HG02571 (cell line): ENCODE data around the gene THOC6.
"Not testable (repeated sequence)": the region's sequence is repeated elsewhere in the genome, so short reads cannot be mapped to it uniquely, and the experiment has no call there.

ENCODE experiments used
- ATAC-seq: cut with Tn5 transposase; IDR thresholded peaks from one replicate; pipeline ENCODE4 v1.9.1; 2021; ENCODE audit warnings: mild to moderate bottlenecking, moderate library complexity; ENCODE audit not compliant: unreplicated experiment

The THOC6 gene

GRCh38 chr16:3069146-3069545 is 45.3 kb downstream of the THOC6 start:
- ATAC-seq: not testable (repeated sequence)

GRCh38 chr16:3070608-3071111 is 46.8 kb downstream of the THOC6 start:
- no peak for ATAC-seq

- ATAC-seq: no peak
Observed at GRCh38 chr16:3071655-3072054, 47.8 kb downstream of the THOC6 start.

- ATAC-seq: not testable (repeated sequence)
Observed at GRCh38 chr16:3072148-3072547, 48.3 kb downstream of the THOC6 start.

GRCh38 chr16:3072576-3073263 is 48.9 kb downstream of the THOC6 start:
- not testable (repeated sequence) for ATAC-seq

- ATAC-seq: no peak
Observed at GRCh38 chr16:3073448-3073847, 49.6 kb downstream of the THOC6 start.

GRCh38 chr16:3074860-3075522 is 51.2 kb downstream of the THOC6 start:
- no peak for ATAC-seq

GRCh38 chr16:3075523-3075915 is 51.7 kb downstream of the THOC6 start:
- no peak for ATAC-seq

GRCh38 chr16:3075946-3076345 is 52.1 kb downstream of the THOC6 start:
- ATAC-seq: not testable (repeated sequence)

- no peak for ATAC-seq
Observed at GRCh38 chr16:3076577-3076976, 52.7 kb downstream of the THOC6 start.
